HG03354 (cell line): ENCODE data around the gene SNAP47.

ENCODE experiments used
- ATAC-seq: cut with Tn5 transposase; IDR thresholded peaks from one replicate; pipeline ENCODE4 v1.9.1; 2021; ENCODE audit warnings: mild to moderate bottlenecking; ENCODE audit not compliant: unreplicated experiment, poor library complexity, severe bottlenecking

The SNAP47 gene

GRCh38 chr1:227793948-227794816 is 58.9 kb downstream of the SNAP47 start:
- ATAC-seq, result no peak

- ATAC-seq, result no peak
Measured at GRCh38 chr1:227794817-227795192, 59.6 kb downstream of the SNAP47 start.

- ATAC-seq, result no peak
Measured at GRCh38 chr1:227795732-227796131, 60.5 kb downstream of the SNAP47 start.

DNA sequence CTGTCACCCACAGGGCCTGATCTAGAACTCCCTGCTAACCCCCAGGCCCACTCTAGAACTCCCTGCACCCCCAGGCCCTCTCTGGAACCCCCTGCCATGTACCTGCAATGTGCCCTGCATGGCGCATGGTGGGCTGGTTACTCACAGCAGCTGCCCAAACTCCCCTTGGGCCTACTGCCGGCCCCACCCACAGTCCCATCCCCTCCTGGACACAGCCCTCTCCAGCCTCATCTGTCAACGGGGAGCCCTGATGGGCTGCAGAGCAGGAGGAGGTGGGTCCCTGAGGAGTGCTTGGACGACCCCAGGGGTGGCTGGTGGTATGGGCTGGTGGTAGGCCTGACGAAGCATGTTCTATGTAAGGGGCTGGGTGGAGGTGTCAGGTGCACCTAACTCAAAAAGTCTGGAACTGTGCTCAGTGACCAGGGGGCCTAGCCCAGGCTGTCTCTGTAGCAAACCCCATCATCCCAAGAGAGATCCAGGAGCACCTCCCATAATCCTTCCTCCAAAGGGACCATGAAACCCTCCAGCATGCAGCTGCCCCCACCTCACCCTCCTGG is 61.2 kb downstream of the SNAP47 start:
- ATAC-seq, result no peak

- ATAC-seq, result no peak
Measured at GRCh38 chr1:227797144-227797543, 61.9 kb downstream of the SNAP47 start.

DNA sequence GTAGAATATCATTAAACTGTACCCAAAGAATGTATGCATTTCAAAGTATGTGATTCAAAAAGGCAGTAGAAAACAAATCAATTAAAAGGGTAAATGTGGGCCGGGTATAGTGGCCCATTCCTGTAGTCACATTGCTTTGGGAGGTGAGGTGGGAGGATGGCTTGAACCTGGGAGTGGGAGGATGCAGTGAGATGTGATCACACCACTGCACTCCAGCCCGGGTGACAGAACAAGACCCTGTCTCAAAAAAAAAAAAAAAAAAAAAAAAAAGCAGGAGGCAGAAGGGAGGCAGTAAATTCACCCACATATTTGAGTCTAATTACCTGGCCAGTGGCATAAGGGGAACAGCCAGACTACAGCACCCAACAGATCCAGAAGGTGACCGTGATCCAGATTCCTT is 62.4 kb downstream of the SNAP47 start:
- no peak for ATAC-seq

GRCh38 chr1:227798078-227798802 is 63.0 kb downstream of the SNAP47 start:
- ATAC-seq, result no peak

- ATAC-seq, result no peak
Measured at GRCh38 chr1:227799756-227800155, 64.5 kb downstream of the SNAP47 start.

- ATAC-seq, result no peak
Measured at GRCh38 chr1:227803933-227804332, 68.7 kb downstream of the SNAP47 start.

DNA sequence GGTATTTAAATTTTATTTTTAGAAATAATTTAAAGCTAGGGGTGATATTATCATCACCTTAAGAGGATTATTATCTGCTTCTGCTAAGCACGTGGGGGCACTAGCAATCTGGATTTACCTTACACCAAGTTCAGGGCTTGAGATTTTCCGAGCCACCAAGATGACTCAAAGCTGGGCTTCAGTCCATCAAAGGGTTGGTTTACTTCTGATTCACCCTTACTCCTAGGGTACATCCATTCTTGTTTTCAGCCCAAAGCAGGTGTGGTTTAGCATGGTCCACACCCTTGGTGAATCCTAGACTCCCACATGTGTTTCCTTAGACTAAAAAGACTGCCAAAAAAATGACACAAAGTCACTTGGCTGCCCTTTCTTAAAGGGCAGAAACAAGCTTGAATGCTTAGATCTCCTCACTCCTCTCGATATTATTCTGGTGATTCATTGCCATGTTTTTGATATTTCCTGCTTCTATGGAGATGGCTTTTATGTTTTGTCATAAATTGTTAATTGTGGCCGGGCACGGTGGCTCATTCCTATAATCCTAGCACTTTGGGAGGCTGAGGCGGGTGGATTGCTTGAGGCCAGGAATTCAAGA is 70.5 kb downstream of the SNAP47 start:
- no peak for ATAC-seq

GRCh38 chr1:227808566-227808965 is 73.3 kb downstream of the SNAP47 start:
- no peak for ATAC-seq

GRCh38 chr1:227809026-227809425 is 73.8 kb downstream of the SNAP47 start:
- no peak for ATAC-seq

DNA sequence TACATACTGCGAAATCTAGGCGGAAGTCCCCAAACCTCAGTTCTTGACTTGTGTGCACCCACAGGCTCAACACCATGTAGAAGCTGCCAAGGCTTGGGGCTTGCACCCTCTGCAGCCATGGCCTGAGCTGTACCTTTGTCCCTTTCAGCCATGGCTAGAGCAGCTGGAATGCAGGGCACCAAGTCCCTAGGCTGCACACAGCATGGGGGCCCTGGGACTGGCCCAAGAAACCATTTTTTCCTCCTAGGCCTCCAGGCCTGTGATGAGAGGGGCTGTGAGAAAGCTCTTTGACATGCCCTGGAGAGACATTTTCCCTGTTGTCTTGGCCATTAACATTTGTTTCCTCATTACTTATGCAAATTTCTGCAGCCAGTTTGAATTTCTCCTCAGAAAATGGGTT is 78.7 kb downstream of the SNAP47 start:
- no peak for ATAC-seq

- ATAC-seq, result no peak
Measured at GRCh38 chr1:227815468-227816409, 80.5 kb downstream of the SNAP47 start, which contains the start of gene PRSS38. Gene PRSS38, plus strand, starts transcription at chr1:227815675. Its CDS starts 42 bp downstream, at chr1:227815717.

DNA sequence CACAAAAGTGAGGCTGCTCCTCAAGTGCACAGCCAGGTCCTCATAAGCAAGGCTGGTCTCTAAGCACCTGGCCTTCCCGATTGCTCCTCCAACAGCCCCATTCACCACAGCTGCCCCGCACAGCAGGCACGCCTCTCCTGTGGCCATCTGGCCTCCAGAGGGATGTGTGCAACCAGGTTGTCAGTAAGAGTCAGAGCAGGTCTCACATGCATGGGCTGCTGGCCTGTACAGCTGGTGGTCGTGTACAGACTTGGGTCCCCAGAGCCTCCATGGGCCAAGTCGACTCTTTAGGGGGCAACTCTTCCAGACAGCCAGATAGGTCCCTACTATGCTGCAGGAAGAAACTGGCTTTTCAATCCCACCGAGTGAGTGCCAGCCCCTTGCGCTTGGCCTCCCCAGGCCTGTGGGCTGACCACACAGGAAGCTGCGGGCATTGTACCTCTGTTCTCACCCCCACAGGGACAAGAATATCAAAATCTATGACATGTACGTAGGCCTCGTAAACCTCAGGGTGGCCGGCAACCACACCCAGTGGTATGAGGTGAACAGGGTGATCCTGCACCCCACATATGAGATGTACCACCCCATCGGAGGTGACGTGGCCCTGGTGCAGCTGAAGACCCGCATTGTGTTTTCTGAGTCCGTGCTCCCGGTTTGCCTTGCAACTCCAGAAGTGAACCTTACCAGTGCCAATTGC is 81.7 kb downstream of the SNAP47 start:
- no peak for ATAC-seq

DNA sequence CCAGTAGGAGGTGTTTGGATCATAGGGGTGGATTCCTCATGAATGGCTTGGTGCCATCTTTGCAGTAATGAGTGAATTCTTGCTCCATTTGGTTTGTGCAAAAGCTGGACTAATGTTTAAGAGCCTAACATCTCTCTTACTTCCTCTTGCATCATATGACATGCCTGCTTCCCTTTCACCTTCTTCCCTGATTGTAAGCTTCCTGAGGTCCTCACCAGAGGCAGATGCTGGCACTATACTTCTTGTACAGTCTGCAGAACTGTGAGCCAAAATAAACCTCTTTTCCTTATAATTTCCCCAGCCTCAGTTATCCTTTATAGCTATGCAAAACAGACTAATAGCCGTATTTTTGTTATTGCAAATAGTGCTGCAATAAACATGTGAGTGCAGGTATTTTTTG is 88.3 kb downstream of the SNAP47 start:
- ATAC-seq, result no peak

GRCh38 chr1:227824204-227824603 is 89.0 kb downstream of the SNAP47 start:
- no peak for ATAC-seq

DNA sequence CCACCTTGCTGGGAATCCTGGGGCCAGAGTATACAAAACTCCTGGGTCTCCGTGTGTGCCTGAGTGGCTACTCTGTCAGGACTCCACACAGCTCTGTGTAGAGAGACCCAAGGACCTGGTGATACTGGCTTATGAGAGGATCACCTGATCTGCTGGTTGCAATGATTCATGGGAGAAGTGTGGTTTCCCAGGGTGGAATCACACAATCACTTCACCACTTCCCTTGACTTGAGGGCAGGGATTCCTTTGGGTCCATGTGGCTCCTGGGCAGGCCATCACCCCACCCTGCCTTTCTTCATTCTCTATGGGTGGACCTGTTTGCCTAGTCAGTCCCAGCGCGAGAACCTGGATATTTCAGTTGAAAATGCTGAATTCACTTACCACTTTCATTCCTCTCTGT is 93.6 kb downstream of the SNAP47 start:
- no peak for ATAC-seq
